HepG2 (cell line): Measurements from ENCODE around the gene PIM3. TPM values are rescaled to one million over a fixed set of nuclear protein-coding genes. Genes with fewer than 3 reads are reported as not detected.
A peak's percentile ranks its signal among the peaks of the same experiment; 100 is the strongest.

Source experiments
- CBX1 ChIP-seq: IDR thresholded peaks from one replicate; pipeline ENCODE4 v1.6.1; 2016; ENCODE audit warnings: antibody characterized with exemption, low read depth
- GTF2F1 ChIP-seq: fragments of 150-350 bp; IDR thresholded peaks from 2 replicates; pipeline ENCODE4 v1.6.1; 2014; ENCODE audit warnings: low read length
- HNRNPL ChIP-seq: fragments of 200-400 bp; formaldehyde crosslinking; IDR thresholded peaks from 2 replicates; pipeline ENCODE4 v1.6.1; 2017; ENCODE audit warnings: mild to moderate bottlenecking, low read depth, low read length
- MAZ ChIP-seq, 2 experiments: sonication (generic) in 1 of 2; formaldehyde crosslinking in 1 of 2; IDR thresholded peaks; 2 replicates each; pipeline versions ENCODE4 v1.5.0 to v1.6.1; 2012 to 2020; ENCODE audit warnings: low read depth in 2 of 2, mild to moderate bottlenecking in 2 of 2, borderline replicate concordance in 1 of 2, improper control_type of control experiment in 1 of 2, low read length in 1 of 2, missing genetic modification reagents in 1 of 2, moderate library complexity in 1 of 2
- RBFOX2 ChIP-seq: fragments of 200-400 bp; formaldehyde crosslinking; IDR thresholded peaks from 2 replicates; pipeline ENCODE4 v1.6.1; 2017; ENCODE audit warnings: low read depth, mild to moderate bottlenecking, low read length
- RNF219 ChIP-seq: sonication (generic); formaldehyde crosslinking; IDR thresholded peaks from 2 replicates; pipeline ENCODE4 v1.5.0; 2020; ENCODE audit warnings: mild to moderate bottlenecking, missing genetic modification reagents
- polyA plus RNA-seq, 8 experiments: library from polyadenylated mRNA; depleted of rRNA in 3 of 8; stranded (reverse) in 7 of 8; unstranded in 1 of 8; fragments of >200 nt; fragmentation: Illumina TruSeq in 4 of 8; extraction: Trizol in 4 of 8; gene quantifications; 2 replicates each; pipeline versions ENCODE4 v1.2.1 to v1.2.3, GENCODE V29; 2011 to 2016; ENCODE audit warnings: low read depth in 4 of 8, missing spikeins in 1 of 8, mixed read lengths in 1 of 8; ENCODE audit not compliant: insufficient read depth in 1 of 8
- total RNA-seq, 5 experiments: library from RNA; depleted of rRNA; stranded (reverse); fragments of >200 nt; fragmentation: Illumina TruSeq; extraction: Trizol; gene quantifications; 2 replicates each; pipeline ENCODE4 v1.2.3, GENCODE V29; 2016; ENCODE audit warnings: low read depth in 1 of 5
- TF ChIP-seq, protein P1 (sequence below): sonication (generic); formaldehyde crosslinking; IDR thresholded peaks from 2 replicates; pipeline ENCODE4 v1.5.1; 2020; ENCODE audit warnings: missing genetic modification reagents, mild to moderate bottlenecking, borderline replicate concordance
- TF ChIP-seq, protein P2 (sequence below): sonication (generic); formaldehyde crosslinking; IDR thresholded peaks from 2 replicates; pipeline ENCODE4 v1.5.1; 2020; ENCODE audit warnings: missing genetic modification reagents, mild to moderate bottlenecking, borderline replicate concordance
- TF ChIP-seq, protein P3 (sequence below): sonication (generic); formaldehyde crosslinking; IDR thresholded peaks from 2 replicates; pipeline ENCODE4 v1.4.0; 2020; ENCODE audit warnings: mild to moderate bottlenecking, missing genetic modification reagents
- TF ChIP-seq, protein P4 (sequence below): sonication (generic); formaldehyde crosslinking; IDR thresholded peaks from 2 replicates; pipeline ENCODE4 v1.4.0; 2020; ENCODE audit warnings: mild to moderate bottlenecking, missing genetic modification reagents

PIM3 gene
- total and polyA plus RNA-seq, 2 of the 13 experiments (the other 11 are each of a cell fraction or from before 2014, with no cell fraction given): 21.6 to 31.2 TPM

DNA sequence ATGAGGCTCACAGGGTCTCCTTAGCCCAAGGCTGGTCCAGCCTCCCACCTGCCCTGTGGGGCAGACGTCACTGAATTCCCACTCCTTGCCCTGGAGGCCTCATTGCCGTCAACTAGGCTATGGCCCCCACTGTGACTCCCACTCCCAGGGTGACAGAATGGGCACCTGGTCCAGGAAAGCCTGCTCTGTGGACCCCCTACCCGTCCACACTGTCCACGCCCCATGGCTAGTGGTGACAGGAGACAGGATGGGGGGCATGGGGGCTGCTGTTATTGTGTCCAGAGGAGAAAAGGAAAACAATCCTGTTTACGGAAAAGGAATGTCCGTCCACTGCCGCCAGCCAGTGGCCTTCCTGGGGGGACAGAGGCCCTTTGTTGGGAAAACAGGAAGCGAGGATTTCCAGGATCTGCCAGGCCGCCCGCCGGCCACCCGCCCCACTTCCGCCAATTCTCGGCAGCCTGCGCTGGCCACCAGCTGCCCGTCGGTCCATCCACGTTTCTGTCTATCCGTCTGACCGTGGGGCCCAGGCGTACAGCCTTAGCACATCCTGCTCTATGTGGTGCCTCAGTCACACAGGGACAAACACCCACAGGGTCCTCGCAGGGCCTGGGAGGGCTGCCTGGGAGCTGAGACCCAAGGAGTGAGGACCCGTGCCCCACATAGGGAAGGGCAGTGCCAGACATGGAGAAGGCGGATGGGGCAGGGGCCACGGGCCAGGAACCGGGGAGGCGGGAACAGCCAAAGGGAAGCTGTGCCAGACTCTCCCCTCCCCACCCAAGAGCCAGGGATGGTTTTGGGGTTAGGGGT is 22.6 kb upstream of the PIM3 start (continued):
- no peak for TF ChIP-seq RNF219 (CRISPR knock-in tag)
- no peak for TF ChIP-seq CBX1
- TF ChIP-seq HNRNPL: peak; percentile 81
- TF ChIP-seq, protein P1, sequence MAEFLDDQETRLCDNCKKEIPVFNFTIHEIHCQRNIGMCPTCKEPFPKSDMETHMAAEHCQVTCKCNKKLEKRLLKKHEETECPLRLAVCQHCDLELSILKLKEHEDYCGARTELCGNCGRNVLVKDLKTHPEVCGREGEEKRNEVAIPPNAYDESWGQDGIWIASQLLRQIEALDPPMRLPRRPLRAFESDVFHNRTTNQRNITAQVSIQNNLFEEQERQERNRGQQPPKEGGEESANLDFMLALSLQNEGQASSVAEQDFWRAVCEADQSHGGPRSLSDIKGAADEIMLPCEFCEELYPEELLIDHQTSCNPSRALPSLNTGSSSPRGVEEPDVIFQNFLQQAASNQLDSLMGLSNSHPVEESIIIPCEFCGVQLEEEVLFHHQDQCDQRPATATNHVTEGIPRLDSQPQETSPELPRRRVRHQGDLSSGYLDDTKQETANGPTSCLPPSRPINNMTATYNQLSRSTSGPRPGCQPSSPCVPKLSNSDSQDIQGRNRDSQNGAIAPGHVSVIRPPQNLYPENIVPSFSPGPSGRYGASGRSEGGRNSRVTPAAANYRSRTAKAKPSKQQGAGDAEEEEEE: no peak
- TF ChIP-seq GTF2F1: 0 out of 2 replicates have a peak, but pooled peaks have one; percentile 45
- TF ChIP-seq, protein P2, sequence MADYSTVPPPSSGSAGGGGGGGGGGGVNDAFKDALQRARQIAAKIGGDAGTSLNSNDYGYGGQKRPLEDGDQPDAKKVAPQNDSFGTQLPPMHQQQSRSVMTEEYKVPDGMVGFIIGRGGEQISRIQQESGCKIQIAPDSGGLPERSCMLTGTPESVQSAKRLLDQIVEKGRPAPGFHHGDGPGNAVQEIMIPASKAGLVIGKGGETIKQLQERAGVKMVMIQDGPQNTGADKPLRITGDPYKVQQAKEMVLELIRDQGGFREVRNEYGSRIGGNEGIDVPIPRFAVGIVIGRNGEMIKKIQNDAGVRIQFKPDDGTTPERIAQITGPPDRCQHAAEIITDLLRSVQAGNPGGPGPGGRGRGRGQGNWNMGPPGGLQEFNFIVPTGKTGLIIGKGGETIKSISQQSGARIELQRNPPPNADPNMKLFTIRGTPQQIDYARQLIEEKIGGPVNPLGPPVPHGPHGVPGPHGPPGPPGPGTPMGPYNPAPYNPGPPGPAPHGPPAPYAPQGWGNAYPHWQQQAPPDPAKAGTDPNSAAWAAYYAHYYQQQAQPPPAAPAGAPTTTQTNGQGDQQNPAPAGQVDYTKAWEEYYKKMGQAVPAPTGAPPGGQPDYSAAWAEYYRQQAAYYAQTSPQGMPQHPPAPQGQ (CRISPR knock-in tag): peak; percentile 66; the same call in 1 of the 2 replicates
- TF ChIP-seq MAZ (IDR thresholded peaks at IDR 0.05; ENCODE audit: borderline replicate concordance, low read depth, low read length): peak; percentile 21; the same call in 1 of the 2 replicates
- peak; percentile 85 for TF ChIP-seq MAZ (CRISPR knock-in tag; IDR thresholded peaks at IDR 0.05; ENCODE audit: low read depth)
- TF ChIP-seq RBFOX2: peak; percentile 66
- TF ChIP-seq, protein P3, sequence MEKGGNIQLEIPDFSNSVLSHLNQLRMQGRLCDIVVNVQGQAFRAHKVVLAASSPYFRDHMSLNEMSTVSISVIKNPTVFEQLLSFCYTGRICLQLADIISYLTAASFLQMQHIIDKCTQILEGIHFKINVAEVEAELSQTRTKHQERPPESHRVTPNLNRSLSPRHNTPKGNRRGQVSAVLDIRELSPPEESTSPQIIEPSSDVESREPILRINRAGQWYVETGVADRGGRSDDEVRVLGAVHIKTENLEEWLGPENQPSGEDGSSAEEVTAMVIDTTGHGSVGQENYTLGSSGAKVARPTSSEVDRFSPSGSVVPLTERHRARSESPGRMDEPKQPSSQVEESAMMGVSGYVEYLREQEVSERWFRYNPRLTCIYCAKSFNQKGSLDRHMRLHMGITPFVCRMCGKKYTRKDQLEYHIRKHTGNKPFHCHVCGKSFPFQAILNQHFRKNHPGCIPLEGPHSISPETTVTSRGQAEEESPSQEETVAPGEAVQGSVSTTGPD (CRISPR knock-in tag): peak; percentile 68; the same call in 1 of the 2 replicates
- TF ChIP-seq, protein P4, sequence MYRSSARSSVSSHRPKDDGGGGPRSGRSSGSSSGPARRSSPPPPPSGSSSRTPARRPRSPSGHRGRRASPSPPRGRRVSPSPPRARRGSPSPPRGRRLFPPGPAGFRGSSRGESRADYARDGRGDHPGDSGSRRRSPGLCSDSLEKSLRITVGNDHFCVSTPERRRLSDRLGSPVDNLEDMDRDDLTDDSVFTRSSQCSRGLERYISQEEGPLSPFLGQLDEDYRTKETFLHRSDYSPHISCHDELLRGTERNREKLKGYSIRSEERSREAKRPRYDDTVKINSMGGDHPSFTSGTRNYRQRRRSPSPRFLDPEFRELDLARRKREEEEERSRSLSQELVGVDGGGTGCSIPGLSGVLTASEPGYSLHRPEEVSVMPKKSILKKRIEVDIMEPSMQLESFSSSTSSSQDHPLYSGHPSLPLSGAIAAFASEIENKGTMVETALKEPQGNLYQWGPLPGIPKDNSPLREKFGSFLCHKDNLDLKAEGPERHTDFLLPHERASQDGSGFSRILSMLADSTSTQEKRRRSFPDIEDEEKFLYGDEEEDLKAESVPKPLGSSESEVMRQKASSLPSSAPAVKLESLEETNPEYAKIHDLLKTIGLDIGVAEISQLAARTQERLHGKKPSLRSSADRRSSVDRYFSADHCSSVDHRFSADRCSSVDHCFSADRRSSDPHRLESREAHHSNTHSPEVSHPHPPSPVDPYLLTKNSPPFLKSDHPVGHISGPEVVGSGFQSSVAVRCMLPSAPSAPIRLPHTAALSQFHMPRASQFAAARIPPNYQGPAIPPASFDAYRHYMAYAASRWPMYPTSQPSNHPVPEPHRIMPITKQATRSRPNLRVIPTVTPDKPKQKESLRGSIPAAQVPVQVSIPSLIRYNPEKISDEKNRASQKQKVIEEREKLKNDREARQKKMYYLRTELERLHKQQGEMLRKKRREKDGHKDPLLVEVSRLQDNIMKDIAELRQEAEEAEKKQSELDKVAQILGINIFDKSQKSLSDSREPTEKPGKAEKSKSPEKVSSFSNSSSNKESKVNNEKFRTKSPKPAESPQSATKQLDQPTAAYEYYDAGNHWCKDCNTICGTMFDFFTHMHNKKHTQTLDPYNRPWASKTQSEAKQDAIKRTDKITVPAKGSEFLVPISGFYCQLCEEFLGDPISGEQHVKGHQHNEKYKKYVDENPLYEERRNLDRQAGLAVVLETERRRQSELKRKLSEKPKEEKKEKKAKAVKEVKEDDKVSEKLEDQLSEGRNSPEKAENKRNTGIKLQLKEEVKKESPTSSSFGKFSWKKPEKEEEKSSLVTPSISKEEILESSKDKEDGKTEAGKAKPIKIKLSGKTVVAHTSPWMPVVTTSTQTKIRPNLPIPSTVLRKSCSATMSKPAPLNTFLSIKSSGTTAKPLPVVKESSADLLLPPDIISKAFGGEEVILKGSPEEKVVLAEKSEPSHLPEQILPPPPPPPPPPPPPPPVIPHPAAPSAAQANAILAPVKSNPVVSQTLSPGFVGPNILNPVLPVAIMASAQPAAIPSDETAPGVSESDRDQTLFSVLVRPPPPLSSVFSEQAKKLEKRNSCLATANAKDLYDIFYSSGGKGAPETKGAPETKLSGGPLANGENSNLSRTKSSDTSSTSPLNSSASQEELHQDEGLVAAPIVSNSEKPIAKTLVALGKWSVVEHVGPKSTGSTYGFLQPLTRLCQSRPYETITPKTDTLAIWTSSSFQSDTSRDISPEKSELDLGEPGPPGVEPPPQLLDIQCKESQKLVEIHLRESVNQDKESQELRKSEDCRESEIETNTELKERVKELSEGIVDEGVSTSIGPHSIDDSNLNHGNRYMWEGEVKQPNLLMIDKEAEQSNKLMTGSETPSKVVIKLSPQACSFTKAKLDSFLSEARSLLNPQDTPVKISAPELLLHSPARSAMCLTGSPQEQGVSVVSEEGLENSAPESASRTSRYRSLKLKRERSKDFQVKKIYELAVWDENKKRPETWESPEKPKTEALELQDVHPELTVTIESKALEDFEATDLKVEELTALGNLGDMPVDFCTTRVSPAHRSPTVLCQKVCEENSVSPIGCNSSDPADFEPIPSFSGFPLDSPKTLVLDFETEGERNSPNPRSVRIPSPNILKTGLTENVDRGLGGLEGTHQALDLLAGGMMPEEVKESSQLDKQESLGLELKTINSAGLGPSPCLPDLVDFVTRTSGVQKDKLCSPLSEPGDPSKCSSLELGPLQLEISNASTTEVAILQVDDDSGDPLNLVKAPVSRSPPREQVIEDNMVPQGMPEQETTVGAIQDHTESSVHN (CRISPR knock-in tag): 0 out of 2 replicates have a peak, but pooled peaks have one; percentile 57
